ENCODE measurements around the gene GIMAP8. TPM values are rescaled to one million over a fixed set of nuclear protein-coding genes. Genes with fewer than 3 reads are reported as not detected.

Gene GIMAP8
- total RNA-seq, 2 donors from 2014 or later: not detected

- Mint-ChIP-seq H3K36me3 (ENCODE audit: low read depth) (no peaks in the 10 kb centered on the region), H3K27me3 (ENCODE audit: insufficient read depth) (peaks cover 1% of the 10 kb centered on the region), H3K4me1 (no peaks in the 10 kb centered on the region), H3K4me3 (no peak overlapping the region), H3K27ac (no peak overlapping the region), H3K9me3 (no peaks in the 10 kb centered on the region)
- H3K4me1 ChIP-seq (ENCODE audit: control insufficient read depth, insufficient read depth, low read length): no peaks in the 10 kb centered on the region
- WGBS, 2 experiments (ENCODE audit: insufficient coverage in 1 of 2, insufficient read length in 1 of 2): 85 to 95% methylated on average over 25 to 37 of the region's 37 CpGs
- peak; percentile 38 for DNase-seq
- H3K36me3 ChIP-seq (ENCODE audit: control insufficient read depth, insufficient read depth, low read length): no peaks in the 10 kb centered on the region
- no peaks in the 10 kb centered on the region for H3K27me3 ChIP-seq (ENCODE audit: control insufficient read depth, insufficient read depth, low read length, poor library complexity, severe bottlenecking)
- no peak overlapping the region for H3K4me3 ChIP-seq (ENCODE audit: low read length)
- H3K9ac ChIP-seq (ENCODE audit: extremely low read depth, low read length, poor library complexity, severe bottlenecking): no peak overlapping the region
- no peaks in the 10 kb centered on the region for H3K9me3 ChIP-seq (ENCODE audit: control insufficient read depth, low read length)
- no peak for TF ChIP-seq CTCF (conservative IDR thresholded peaks at IDR 0.05)
- no peak overlapping the region for H3K27ac ChIP-seq (ENCODE audit: low read depth, low read length)
These were observed 37.6 kb upstream of the GIMAP8 start for GRCh38 chr7:150412518-150413488.

DNA sequence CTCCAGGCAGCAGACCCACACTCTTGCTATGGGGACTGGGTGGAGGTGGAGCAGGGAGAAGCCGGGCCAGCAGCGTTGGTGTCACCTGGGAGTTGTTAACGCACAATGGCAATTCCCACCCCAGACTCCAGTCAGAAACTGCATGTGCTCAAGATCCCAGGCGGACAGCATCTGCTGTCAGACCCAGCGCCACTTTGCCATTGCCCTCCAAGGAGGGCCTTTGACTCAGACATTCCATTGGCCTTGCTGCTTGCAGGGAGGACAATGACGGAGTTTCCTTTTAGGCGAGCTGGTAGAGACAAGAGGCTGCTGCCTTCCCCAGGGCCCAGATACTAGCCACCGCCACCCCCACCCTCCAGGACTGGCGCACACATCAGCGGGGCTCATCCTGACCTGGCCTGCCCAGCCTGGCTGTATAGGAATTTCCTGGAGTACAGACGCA, 36.8 kb upstream of the GIMAP8 start:
- 89 to 97% methylated on average over 5 to 11 of the region's 11 CpGs for WGBS, 2 experiments (ENCODE audit: insufficient coverage in 1 of 2, insufficient read length in 1 of 2)
- Mint-ChIP-seq H3K27me3 (ENCODE audit: insufficient read depth) (peaks cover 1% of the 10 kb centered on the region), H3K4me1 (no peaks in the 10 kb centered on the region), H3K9me3 (no peaks in the 10 kb centered on the region), H3K36me3 (ENCODE audit: low read depth) (no peaks in the 10 kb centered on the region), H3K27ac (no peak overlapping the region), H3K4me3 (no peak overlapping the region)
- Histone ChIP-seq H3K27ac (ENCODE audit: low read depth, low read length) (no peak overlapping the region), H3K36me3 (ENCODE audit: control insufficient read depth, insufficient read depth, low read length) (no peaks in the 10 kb centered on the region), H3K4me1 (ENCODE audit: control insufficient read depth, insufficient read depth, low read length) (no peaks in the 10 kb centered on the region), H3K4me3 (ENCODE audit: low read length) (no peak overlapping the region), H3K27me3 (ENCODE audit: control insufficient read depth, insufficient read depth, low read length, poor library complexity, severe bottlenecking) (no peaks in the 10 kb centered on the region), H3K9ac (ENCODE audit: extremely low read depth, low read length, poor library complexity, severe bottlenecking) (no peak overlapping the region), H3K9me3 (ENCODE audit: control insufficient read depth, low read length) (no peaks in the 10 kb centered on the region)
- DNase-seq: no peak
- no peak for TF ChIP-seq CTCF (conservative IDR thresholded peaks at IDR 0.05)

GRCh38 chr7:150415161-150416153, 35.0 kb upstream of the GIMAP8 start:
- peaks cover 7% of the 10 kb centered on the region for H3K27me3 Mint-ChIP-seq (ENCODE audit: insufficient read depth)

More at GRCh38 chr7:150415161-150416153, 35.0 kb upstream of the GIMAP8 start:
- H3K9me3 Mint-ChIP-seq: no peaks in the 10 kb centered on the region
- Histone ChIP-seq H3K27me3 (ENCODE audit: control insufficient read depth, insufficient read depth, low read length, poor library complexity, severe bottlenecking) (peaks cover 3% of the 10 kb centered on the region), H3K9ac (ENCODE audit: extremely low read depth, low read length, poor library complexity, severe bottlenecking) (no peak overlapping the region), H3K4me1 (ENCODE audit: control insufficient read depth, insufficient read depth, low read length) (no peaks in the 10 kb centered on the region), H3K4me3 (ENCODE audit: low read length) (no peak overlapping the region), H3K36me3 (ENCODE audit: control insufficient read depth, insufficient read depth, low read length) (no peaks in the 10 kb centered on the region), H3K9me3 (ENCODE audit: control insufficient read depth, low read length) (no peaks in the 10 kb centered on the region), H3K27ac (ENCODE audit: low read depth, low read length) (no peak overlapping the region)
- peak; percentile 34 for DNase-seq
- no peak for TF ChIP-seq CTCF (conservative IDR thresholded peaks at IDR 0.05)
- H3K27ac Mint-ChIP-seq: no peak overlapping the region
- H3K36me3 Mint-ChIP-seq (ENCODE audit: low read depth): no peaks in the 10 kb centered on the region
- WGBS, 2 experiments (ENCODE audit: insufficient coverage in 1 of 2, insufficient read length in 1 of 2): 92 to 94% methylated on average over 15 to 19 of the region's 19 CpGs
- H3K4me3 Mint-ChIP-seq: no peak overlapping the region
- no peaks in the 10 kb centered on the region for H3K4me1 Mint-ChIP-seq
